Midbrain (tissue), 1 donor: ENCODE results near the gene INSYN2A.

Experiments used
- DNase-seq: peaks from one replicate; lab custom pipeline; 2025; lab: John Stamatoyannopoulos, UW

INSYN2A gene

GRCh38 chr10:127151981-127152699 is 44.3 kb downstream of the INSYN2A start:
- DNase-seq: peak; percentile 34

DNA sequence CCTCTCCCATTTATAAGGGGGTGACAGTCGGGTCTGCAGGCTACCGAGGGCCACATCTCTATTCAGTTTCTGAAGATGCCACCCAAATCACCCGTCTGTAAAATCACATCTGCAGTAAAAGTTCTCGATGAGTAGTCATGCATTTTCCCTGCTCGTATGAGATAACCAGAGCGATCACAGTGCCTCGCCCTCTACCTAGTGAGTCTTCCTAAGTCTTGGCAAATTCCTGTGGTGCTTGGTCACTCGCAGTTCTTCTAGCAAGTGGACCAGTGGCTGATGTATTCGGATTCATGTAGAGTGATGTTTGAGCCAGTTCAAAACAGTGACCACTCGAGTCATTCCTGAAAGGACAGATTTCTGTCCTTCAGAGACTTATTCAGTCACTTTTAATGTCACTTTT is 44.9 kb downstream of the INSYN2A start:
- DNase-seq: no peak

- no peak for DNase-seq
These were observed 46.3 kb downstream of the INSYN2A start for GRCh38 chr10:127150136-127150535.

DNA sequence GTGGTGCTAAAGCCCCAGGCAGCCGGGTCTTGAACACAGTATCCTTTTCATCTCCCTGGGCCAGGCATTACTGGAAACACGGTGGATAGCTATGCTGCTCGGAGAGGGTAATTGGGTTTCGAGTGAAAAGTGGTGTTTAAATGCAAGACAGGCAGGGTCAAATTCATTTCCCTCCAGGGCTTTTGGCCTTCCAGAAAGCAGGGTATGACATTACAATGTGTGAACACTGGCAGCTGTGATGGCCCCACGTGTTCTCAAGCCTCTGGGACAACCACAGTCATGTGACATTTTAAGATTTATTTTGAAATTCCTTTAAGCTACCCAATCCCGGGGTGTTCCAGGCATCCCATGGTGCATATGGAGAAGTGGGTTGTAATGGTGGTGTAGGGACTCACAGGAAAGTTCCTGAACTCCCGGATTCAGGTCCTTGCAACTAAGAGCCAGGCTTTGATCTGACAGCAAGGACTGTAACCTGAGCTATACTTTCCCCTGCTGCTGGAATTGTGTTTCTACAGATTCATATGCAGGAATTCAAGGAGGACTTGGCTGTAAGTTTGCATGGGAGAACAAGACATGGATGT is 46.8 kb downstream of the INSYN2A start:
- DNase-seq: no peak

DNA sequence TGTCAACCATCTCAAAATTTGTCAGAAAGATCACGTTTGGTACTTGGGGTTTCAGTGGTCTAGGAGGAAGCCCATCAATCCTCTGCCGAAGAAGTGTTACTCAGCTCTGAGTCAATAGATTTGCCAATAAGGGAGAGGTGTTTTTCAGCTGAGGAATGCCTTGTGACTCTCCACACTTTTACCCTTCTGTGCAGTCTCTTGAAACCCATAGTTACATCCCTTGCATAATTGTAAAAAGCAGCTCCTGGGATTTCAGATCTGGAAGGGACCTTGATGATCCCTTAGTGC is 47.5 kb downstream of the INSYN2A start:
- DNase-seq: no peak

GRCh38 chr10:127148066-127148932 is 48.1 kb downstream of the INSYN2A start:
- DNase-seq: no peak

GRCh38 chr10:127146661-127147060 is 49.7 kb downstream of the INSYN2A start:
- no peak for DNase-seq
